ENCODE data around the gene AATK. TPM values are rescaled to one million over a fixed set of nuclear protein-coding genes. Genes with fewer than 3 reads are reported as not detected.
A peak's percentile ranks its signal among the peaks of the same experiment; 100 is the strongest.

AATK gene, protein sequence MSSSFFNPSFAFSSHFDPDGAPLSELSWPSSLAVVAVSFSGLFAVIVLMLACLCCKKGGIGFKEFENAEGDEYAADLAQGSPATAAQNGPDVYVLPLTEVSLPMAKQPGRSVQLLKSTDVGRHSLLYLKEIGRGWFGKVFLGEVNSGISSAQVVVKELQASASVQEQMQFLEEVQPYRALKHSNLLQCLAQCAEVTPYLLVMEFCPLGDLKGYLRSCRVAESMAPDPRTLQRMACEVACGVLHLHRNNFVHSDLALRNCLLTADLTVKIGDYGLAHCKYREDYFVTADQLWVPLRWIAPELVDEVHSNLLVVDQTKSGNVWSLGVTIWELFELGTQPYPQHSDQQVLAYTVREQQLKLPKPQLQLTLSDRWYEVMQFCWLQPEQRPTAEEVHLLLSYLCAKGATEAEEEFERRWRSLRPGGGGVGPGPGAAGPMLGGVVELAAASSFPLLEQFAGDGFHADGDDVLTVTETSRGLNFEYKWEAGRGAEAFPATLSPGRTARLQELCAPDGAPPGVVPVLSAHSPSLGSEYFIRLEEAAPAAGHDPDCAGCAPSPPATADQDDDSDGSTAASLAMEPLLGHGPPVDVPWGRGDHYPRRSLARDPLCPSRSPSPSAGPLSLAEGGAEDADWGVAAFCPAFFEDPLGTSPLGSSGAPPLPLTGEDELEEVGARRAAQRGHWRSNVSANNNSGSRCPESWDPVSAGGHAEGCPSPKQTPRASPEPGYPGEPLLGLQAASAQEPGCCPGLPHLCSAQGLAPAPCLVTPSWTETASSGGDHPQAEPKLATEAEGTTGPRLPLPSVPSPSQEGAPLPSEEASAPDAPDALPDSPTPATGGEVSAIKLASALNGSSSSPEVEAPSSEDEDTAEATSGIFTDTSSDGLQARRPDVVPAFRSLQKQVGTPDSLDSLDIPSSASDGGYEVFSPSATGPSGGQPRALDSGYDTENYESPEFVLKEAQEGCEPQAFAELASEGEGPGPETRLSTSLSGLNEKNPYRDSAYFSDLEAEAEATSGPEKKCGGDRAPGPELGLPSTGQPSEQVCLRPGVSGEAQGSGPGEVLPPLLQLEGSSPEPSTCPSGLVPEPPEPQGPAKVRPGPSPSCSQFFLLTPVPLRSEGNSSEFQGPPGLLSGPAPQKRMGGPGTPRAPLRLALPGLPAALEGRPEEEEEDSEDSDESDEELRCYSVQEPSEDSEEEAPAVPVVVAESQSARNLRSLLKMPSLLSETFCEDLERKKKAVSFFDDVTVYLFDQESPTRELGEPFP (N-terminal part only)
- 1 to 10 TPM in 2 of 4 donors, under 1 TPM in 2; 0.64 to 2.8 (median 1.1) TPM for total RNA-seq

GRCh38 chr17:81166033-81166492, at the start of gene AATK:
AATK (minus strand) TSS chr17:81166221; CDS start chr17:81165992, 229 bp downstream.
- no peak for TF ChIP-seq EP300 (IDR thresholded peaks at IDR 0.05)
- TF ChIP-seq, protein P1, sequence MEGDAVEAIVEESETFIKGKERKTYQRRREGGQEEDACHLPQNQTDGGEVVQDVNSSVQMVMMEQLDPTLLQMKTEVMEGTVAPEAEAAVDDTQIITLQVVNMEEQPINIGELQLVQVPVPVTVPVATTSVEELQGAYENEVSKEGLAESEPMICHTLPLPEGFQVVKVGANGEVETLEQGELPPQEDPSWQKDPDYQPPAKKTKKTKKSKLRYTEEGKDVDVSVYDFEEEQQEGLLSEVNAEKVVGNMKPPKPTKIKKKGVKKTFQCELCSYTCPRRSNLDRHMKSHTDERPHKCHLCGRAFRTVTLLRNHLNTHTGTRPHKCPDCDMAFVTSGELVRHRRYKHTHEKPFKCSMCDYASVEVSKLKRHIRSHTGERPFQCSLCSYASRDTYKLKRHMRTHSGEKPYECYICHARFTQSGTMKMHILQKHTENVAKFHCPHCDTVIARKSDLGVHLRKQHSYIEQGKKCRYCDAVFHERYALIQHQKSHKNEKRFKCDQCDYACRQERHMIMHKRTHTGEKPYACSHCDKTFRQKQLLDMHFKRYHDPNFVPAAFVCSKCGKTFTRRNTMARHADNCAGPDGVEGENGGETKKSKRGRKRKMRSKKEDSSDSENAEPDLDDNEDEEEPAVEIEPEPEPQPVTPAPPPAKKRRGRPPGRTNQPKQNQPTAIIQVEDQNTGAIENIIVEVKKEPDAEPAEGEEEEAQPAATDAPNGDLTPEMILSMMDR (IDR thresholded peaks at IDR 0.05) = no peak
- TF ChIP-seq POLR2A (IDR thresholded peaks at IDR 0.05) = no peak
- TF ChIP-seq POLR2AphosphoS5 (IDR thresholded peaks at IDR 0.05) = no peak
- Histone ChIP-seq H3K27ac (no peak within 1 kb of the TSS), H3K36me3 (no peaks in the 10 kb centered on the region), H3K4me1 (peaks cover 12% of the 10 kb centered on the region), H3K4me3 (peak within 1 kb of the TSS; percentile 42), H3K27me3 (peaks cover 56% of the 10 kb centered on the region), H3K9me3 (no peaks in the 10 kb centered on the region)
- no peak for DNase-seq (ENCODE audit: low spot score in 2 of 2)
- no CpG with 5 or more reads among the region's 62 CpGs for WGBS

DNA sequence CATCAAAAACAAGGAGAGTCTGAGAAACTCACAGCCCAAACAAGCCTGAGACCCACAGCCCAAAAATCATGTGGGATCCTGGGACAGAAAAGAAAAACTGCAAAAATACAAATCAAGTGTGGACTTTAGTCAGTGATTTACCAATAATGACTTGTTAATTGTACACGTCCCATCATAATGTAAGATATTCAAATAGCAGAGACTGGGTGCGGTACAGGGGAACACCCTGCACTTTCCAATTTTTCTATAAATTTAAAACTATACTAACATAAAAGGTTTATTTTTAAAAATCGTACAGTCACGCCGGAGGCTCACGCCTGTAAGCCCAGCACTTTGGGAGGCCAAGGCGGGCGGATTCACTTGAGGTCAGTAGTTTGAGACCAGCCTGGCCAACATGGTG, 48.0 kb upstream of the AATK start:
- H3K4me3 ChIP-seq = no peak overlapping the region
- no peaks in the 10 kb centered on the region for H3K27me3 ChIP-seq
- no peaks in the 10 kb centered on the region for H3K4me1 ChIP-seq
- WGBS = 94% methylated on average over 8 of the region's 8 CpGs
- H3K36me3 ChIP-seq = peaks cover 5% of the 10 kb centered on the region
- no peak for DNase-seq (ENCODE audit: low spot score in 2 of 2)
- H3K27ac ChIP-seq = no peak overlapping the region
- no peaks in the 10 kb centered on the region for H3K9me3 ChIP-seq
- TF ChIP-seq POLR2AphosphoS5 (IDR thresholded peaks at IDR 0.05) (no peak), POLR2A (IDR thresholded peaks at IDR 0.05) (no peak), EP300 (IDR thresholded peaks at IDR 0.05) (no peak)
- TF ChIP-seq, protein P1 (IDR thresholded peaks at IDR 0.05) = no peak

DNA sequence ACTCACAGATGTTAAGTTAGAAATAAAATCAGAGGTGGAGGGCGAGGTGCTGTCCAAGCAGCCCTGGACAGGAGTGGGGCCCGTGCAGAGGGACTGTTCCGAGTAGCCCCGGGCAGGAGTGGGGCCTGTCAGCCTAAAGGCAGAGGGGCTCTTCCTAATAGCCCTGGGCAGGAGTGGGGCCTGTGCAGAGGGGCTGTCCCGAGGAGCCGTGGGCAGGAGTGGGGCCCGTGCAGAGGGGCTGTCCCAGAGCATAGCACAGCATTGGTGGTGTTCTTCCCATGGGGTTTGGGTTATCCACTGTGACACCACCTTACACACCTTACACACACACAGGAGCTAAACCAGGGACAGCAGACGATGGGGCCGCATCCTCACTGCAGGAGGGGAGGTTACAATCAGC, 46.3 kb upstream of the AATK start:
- 84% methylated on average over 9 of the region's 9 CpGs for WGBS
- Histone ChIP-seq H3K27me3 (no peaks in the 10 kb centered on the region), H3K4me1 (no peaks in the 10 kb centered on the region), H3K27ac (no peak overlapping the region), H3K4me3 (no peak overlapping the region), H3K9me3 (no peaks in the 10 kb centered on the region), H3K36me3 (no peaks in the 10 kb centered on the region)
- DNase-seq (ENCODE audit: low spot score in 2 of 2) = no peak
- no peak for TF ChIP-seq POLR2A (IDR thresholded peaks at IDR 0.05)
- TF ChIP-seq EP300 (IDR thresholded peaks at IDR 0.05) = no peak
- TF ChIP-seq, protein P1 (IDR thresholded peaks at IDR 0.05) = no peak
- TF ChIP-seq POLR2AphosphoS5 (IDR thresholded peaks at IDR 0.05) = no peak

GRCh38 chr17:81210868-81211267, 44.8 kb upstream of the AATK start:
- no peaks in the 10 kb centered on the region for H3K27me3 ChIP-seq
- no peaks in the 10 kb centered on the region for H3K4me1 ChIP-seq
- DNase-seq (ENCODE audit: low spot score in 2 of 2) = no peak
- TF ChIP-seq EP300 (IDR thresholded peaks at IDR 0.05) = no peak
- TF ChIP-seq, protein P1 (IDR thresholded peaks at IDR 0.05) = no peak
- no peak for TF ChIP-seq POLR2A (IDR thresholded peaks at IDR 0.05)
- no peak for TF ChIP-seq POLR2AphosphoS5 (IDR thresholded peaks at IDR 0.05)
- no peak overlapping the region for H3K27ac ChIP-seq
- no peaks in the 10 kb centered on the region for H3K9me3 ChIP-seq
- H3K4me3 ChIP-seq = no peak overlapping the region
- WGBS = 75% methylated on average over 14 of the region's 14 CpGs
- peaks cover 9% of the 10 kb centered on the region for H3K36me3 ChIP-seq

Measured in suprapubic skin (tissue), 4 donors.